Kidney epithelial cell (primary cell): Measurements from ENCODE around the gene RPP40. TPM values are rescaled to one million over a fixed set of nuclear protein-coding genes. Genes with fewer than 3 reads are reported as not detected.

ENCODE experiments used
- DNase-seq: peaks from one replicate; pipeline ENCODE4 v3.0.0-alpha.2; 2010; ENCODE audit warnings: low read depth
- H3K27me3 ChIP-seq: 2 replicates; pipeline ENCODE4 v1.6.0; 2011; ENCODE audit warnings: low read length; ENCODE audit not compliant: control insufficient read depth, insufficient read depth
- H3K36me3 ChIP-seq: 2 replicates; pipeline ENCODE4 v1.5.1; 2011; ENCODE audit warnings: low read length; ENCODE audit not compliant: control insufficient read depth, insufficient read depth
- H3K4me3 ChIP-seq: 2 replicates; pipeline ENCODE4 v1.5.1; 2011; ENCODE audit warnings: low read depth, mild to moderate bottlenecking, control low read depth, low read length
- total RNA-seq: library from RNA; depleted of rRNA; stranded (reverse); fragments of >200 nt; gene quantifications from 2 replicates; pipeline ENCODE4 v1.2.3, GENCODE V29; 2015
- TF ChIP-seq, protein P1 (sequence below): IDR thresholded peaks from 2 replicates; pipeline ENCODE4 v1.5.1; 2011; ENCODE audit warnings: mild to moderate bottlenecking, moderate library complexity, low read length, control low read depth, inconsistent platforms; ENCODE audit not compliant: insufficient read depth, poor library complexity, severe bottlenecking

The RPP40 gene
- total RNA-seq, 1 donor from 2014 or later, result 16.0 TPM

DNA sequence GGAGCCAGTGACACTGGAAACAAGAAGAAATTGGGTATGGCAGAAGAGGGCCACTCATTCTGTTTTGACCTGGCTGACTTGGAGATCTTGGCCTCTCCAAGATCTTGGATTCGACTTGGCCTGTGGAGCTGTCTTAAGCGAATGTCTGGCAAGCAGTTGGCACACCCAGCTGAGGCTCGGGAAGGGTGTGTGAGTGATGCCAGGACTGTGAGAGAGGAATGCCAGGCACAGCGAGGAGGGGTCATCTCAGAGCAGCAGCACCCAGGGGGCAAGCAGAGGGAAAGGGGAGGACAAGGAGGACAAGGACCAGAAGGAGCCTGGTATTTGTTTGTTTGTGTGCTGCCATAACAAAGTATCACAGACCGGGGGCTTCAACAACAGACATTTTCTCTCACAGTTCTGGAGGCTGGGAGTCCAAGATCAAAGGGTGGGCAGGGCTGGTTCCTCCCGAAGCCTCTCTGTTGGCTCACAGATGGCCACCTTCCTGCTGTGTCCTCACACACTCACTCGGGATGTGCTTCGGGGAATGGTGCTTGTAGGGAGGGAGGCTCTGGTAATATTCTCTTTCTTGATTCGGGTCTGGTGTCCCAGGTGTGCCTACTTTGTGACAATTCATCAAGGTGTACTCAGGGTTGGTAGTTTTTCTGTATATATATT, 33.0 kb downstream of the RPP40 start:
- peaks cover 2% of the 10 kb centered on the region for H3K27me3 ChIP-seq
- no peak overlapping the region for H3K4me3 ChIP-seq
- TF ChIP-seq, protein P1, sequence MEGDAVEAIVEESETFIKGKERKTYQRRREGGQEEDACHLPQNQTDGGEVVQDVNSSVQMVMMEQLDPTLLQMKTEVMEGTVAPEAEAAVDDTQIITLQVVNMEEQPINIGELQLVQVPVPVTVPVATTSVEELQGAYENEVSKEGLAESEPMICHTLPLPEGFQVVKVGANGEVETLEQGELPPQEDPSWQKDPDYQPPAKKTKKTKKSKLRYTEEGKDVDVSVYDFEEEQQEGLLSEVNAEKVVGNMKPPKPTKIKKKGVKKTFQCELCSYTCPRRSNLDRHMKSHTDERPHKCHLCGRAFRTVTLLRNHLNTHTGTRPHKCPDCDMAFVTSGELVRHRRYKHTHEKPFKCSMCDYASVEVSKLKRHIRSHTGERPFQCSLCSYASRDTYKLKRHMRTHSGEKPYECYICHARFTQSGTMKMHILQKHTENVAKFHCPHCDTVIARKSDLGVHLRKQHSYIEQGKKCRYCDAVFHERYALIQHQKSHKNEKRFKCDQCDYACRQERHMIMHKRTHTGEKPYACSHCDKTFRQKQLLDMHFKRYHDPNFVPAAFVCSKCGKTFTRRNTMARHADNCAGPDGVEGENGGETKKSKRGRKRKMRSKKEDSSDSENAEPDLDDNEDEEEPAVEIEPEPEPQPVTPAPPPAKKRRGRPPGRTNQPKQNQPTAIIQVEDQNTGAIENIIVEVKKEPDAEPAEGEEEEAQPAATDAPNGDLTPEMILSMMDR, result no peak
- H3K36me3 ChIP-seq, result no peaks in the 10 kb centered on the region
- no peak for DNase-seq

DNA sequence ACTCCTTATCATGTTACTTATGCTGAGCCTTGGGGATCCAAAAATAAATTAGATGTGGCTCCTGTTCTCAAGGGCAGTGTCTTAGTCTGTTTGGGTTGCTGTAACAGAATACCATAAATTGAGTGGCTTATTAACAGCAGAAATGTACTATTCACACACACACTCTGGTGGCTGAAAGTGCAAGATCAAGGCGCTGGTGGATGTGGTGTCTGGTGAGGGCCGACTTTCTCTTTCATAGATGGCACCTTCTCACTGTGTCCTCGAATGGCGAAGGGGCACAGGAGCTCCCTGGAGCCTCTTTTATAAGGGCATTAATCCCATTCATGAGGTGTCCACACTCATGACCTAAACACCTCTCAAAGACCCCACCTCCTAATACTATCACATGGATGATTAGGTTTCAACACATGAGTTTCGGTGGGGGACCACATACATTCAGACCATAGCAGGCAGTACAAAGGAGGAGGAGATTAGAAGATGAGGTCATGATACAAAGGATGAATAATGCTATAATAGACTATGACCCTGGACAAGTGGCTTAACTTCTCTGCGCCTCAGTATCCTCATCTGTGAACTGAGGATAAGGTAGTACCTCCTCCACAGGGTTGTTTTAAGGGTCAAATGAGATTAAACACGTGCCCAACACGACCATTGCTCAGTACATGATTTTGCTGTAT, 34.1 kb downstream of the RPP40 start:
- Histone ChIP-seq H3K36me3 (no peaks in the 10 kb centered on the region), H3K27me3 (peaks cover 2% of the 10 kb centered on the region), H3K4me3 (no peak overlapping the region)
- DNase-seq, result no peak
- TF ChIP-seq, protein P1, result no peak

DNA sequence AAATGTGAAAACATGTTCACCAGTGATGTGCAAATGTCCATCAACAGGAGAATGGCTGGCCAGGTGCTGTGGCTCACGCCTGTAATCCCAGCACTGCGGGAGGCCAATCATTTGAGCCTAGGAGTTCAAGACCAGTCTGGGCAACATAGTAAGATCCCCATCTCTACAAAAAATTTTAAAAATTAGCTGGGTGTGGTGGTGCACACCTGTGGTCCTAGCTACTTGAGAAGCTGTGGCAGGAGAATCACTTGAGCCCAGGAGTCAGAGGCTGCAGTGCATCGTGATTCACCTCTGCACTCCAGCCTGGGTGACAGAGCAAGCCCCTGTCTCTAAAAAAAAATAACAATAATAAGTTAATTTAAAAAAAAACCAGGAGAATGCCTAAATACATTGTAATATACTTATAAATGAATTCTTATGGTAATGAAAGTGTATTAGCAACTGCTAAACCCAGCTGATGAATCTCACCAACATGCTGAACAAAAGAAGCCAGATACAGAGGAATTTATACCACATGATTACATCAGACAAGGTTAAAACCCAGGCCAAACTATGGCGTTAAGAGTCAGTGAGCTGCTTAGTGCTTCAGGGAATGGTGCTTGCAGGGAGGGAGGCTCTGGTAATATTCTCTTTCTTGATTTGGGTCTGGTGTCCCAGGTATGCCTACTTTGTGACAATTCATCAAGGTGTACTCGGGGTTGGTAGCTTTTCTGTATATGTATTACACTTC, 36.4 kb downstream of the RPP40 start:
- H3K4me3 ChIP-seq, result no peak overlapping the region
- TF ChIP-seq, protein P1, result no peak
- no peak for DNase-seq
- H3K36me3 ChIP-seq, result no peaks in the 10 kb centered on the region
- no peaks in the 10 kb centered on the region for H3K27me3 ChIP-seq

DNA sequence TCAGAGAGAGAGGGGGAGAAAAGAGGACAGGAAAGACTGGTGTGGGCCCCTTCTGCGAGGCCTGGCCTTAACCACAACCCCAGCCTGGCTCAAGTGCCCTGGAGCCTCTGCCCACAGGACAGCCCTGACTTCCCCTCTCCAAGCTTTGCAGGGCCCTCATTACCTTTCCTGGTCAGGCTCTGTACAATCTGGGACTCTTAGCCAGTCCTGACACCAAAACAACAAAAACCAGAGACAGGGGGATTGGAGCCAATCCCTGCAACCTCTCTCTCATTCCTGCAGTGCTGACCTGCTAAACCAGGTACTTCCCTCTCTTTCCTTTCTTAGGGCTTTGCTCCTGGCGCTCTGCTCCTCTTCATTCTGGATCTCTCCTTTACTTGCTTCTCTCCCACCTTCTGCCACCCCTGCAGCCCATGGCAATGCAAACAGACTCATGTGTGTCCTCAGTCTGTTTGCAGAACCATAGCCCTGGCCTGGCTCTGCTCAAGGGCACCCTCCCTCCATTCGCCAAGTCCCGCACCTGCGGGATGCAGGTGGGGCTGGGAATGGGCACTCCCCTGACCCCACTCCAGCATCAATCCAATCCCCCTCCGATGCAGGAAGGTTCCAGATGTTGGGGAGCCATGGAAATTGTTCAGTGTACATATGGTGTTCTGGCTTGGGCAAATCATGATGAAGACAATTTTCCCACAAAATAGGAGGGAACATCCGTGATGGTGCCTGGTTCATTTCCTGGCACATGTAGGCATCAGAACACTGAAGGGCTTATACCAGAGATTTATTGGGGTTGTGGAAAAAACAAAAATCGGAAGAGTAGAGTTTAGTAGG, 38.1 kb downstream of the RPP40 start:
- TF ChIP-seq, protein P1, result no peak
- no peak overlapping the region for H3K4me3 ChIP-seq
- no peak for DNase-seq

DNA sequence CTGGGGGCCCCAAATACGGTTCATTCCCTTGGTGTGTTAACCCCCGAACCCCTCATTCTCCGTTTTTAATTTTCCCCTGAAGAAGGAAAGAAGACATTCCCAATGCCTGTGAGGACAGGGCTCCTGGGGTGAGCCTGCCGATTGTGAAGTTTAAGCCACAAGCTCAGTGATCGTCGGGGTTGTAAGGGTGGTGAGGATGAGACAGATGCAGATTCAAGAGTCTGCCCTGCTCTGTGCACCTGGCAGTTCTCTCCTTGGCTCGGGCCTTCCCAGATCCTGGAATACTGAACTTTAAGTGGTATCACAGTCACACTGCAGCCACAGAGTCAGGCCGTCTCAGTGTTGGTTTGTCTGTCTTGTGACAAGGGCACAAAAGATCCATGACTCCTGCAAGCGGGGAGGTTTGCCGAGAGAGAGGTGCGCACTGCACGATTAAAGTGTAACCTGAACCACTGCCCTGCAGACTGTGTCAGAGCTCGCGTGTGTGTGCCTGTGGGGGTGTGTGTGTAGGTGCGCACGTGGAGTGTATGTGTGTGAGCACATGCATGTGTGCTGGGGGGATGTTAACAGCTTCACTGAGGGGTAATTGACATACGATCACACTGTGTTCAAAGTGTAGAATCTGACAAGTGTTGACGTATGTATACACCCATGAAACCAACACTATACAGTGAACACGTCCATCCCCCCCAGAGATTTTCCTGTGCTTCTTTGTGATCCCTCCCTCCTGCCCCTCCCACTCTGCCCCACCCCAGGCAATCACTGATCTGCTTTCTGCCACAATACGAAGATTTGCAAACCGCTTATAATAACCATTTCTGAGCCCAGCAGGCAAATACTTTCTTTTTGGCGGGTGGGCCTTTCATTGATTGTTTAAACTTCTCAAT, 38.9 kb downstream of the RPP40 start:
- H3K4me3 ChIP-seq, result no peak overlapping the region
- DNase-seq, result no peak

More for the DNA sequence above, 38.1 kb downstream of the RPP40 start:
- no peaks in the 10 kb centered on the region for H3K27me3 ChIP-seq
- H3K36me3 ChIP-seq, result no peaks in the 10 kb centered on the region

More for the DNA sequence above, 38.9 kb downstream of the RPP40 start:
- Histone ChIP-seq H3K27me3 (no peaks in the 10 kb centered on the region), H3K36me3 (no peaks in the 10 kb centered on the region)
- TF ChIP-seq, protein P1, result no peak
